ENCODE results near the gene CLGN.

DNA sequence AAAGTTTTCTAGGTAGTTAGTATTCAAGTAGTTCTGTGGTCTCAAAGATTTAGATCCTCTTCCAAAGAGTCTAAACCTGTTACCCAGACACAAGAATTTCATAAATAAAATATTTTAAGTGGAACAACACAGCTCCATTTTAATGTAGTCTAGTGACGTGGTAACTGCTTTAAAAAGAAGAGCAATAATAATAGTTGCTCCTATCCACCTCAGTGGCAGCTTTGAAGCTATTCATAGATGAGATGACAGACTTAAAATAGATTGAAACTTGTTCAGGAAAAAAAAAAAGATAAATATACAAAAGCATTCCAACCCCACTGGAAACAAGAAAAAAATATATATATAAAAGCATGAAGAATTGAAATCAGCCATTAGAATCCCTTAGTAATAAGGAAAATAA, 39.4 kb downstream of the CLGN start:
- TF ChIP-seq, protein P1, sequence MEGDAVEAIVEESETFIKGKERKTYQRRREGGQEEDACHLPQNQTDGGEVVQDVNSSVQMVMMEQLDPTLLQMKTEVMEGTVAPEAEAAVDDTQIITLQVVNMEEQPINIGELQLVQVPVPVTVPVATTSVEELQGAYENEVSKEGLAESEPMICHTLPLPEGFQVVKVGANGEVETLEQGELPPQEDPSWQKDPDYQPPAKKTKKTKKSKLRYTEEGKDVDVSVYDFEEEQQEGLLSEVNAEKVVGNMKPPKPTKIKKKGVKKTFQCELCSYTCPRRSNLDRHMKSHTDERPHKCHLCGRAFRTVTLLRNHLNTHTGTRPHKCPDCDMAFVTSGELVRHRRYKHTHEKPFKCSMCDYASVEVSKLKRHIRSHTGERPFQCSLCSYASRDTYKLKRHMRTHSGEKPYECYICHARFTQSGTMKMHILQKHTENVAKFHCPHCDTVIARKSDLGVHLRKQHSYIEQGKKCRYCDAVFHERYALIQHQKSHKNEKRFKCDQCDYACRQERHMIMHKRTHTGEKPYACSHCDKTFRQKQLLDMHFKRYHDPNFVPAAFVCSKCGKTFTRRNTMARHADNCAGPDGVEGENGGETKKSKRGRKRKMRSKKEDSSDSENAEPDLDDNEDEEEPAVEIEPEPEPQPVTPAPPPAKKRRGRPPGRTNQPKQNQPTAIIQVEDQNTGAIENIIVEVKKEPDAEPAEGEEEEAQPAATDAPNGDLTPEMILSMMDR (IDR thresholded peaks at IDR 0.05; ENCODE audit: borderline replicate concordance, extremely low read depth, low read length, poor library complexity, severe bottlenecking), result no peak
- TF ChIP-seq EZH2 (IDR thresholded peaks at IDR 0.05; ENCODE audit: borderline replicate concordance, low read depth, low read length, severe bottlenecking), result no peak
